HG02884 (cell line): Measurements from ENCODE around the gene PCDHB1.

Experiments used
- ATAC-seq: cut with Tn5 transposase; IDR thresholded peaks from one replicate; pipeline ENCODE4 v1.9.1; 2021; ENCODE audit warnings: mild to moderate bottlenecking, moderate library complexity; ENCODE audit not compliant: unreplicated experiment

The PCDHB1 gene

DNA sequence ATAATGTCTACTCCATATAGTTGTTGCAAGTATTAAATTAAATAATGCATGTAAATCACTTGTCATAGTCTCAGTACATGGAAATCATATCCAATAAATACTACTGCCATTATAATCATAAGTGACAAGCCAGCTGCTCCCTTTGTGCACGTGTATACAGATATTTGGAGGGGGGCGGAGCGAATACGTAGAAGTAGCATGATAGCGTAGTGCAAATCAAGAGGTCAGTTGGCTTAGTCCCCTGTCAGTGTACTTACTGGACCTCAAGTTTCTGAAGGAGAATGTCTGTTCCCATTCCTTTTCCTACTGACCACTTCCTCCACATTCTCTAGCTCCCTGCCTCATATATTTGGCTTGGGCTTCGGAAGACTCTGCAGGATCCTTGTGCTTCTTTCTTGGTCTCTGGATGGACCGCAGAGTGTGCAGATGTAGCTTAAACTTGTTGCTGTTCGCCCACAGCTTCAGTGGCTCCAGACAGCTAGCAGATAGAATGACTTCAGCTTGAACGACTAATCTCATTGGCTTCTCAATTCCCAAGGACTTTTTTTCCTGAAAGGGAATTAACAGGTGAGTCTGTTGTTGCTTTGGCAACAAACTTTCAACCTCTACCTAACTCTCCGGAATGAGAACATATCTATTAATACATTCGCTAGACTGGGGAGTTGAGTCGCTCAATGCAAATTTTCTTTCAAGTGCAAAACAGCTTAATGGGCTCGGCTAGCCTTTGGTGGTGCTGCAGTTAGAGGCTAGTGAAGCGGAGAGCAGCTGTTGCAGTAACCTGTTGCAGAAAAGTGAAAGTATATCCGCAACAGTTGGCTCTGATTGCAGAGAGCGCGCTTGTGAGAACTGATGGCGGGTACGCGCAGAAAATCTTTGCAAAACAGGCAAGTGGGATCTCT is at the start of gene PCDHB1:
Gene PCDHB1 (plus strand): TSS at position 753 of the 899 bp plus-strand sequence. CDS start 97 bp downstream, at position 850.
- ATAC-seq = no peak

DNA sequence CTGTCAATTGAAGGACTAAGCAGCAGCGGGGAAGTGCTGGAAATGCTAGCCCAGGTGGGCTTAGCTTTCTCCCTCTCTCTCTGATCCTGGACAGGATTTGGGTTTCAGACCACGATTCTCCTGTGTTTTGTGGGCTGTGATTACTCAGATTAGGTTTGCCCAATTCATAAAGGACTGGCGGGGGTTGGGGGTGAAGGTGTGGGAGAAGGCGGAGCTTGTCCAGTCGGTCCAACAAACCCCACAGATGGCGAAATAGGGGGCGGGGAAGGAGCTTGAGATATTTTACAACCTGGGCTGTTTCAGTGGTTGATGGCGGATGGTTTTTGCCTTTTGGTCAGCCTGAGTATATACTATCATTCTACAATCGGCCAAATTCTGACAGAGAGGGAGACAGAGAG is 49.7 kb upstream of the PCDHB1 start:
- ATAC-seq = no peak

DNA sequence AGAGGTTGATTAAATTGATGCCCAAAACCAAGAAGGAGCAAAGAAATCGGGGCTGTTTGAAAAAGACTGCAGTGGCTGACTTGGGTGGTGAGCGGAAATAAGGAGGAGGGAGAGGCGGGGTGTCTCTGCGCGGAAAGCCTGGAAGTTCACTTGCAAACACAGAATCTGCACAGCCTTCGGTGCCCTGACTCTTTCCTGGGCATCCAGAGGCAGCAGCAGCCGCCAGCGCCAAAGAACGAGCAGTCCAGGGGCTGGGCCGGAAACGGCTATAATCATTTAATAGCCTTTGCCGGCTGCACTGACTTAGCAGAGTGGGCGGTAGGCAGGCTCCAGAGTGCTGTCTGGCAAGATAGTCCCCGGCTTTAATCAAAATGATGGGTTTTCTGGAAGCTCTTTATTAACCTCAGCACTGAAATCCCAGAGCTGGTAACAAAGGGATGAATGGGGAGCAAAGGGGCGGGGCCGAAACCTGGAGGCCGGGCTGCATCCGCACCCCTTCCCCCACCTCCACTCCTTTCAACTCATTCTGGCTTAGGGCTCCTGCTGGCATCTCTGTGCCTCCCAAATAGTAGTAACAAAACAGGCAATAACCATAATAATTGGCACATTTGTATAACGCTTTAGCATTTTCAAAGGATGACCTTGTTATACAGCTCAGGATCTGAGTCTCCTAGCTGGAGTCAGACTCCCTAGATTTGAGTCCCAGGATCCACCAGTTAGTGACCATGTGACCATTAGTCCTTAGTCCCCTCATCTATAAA is 49.1 kb upstream of the PCDHB1 start:
- no peak for ATAC-seq

DNA sequence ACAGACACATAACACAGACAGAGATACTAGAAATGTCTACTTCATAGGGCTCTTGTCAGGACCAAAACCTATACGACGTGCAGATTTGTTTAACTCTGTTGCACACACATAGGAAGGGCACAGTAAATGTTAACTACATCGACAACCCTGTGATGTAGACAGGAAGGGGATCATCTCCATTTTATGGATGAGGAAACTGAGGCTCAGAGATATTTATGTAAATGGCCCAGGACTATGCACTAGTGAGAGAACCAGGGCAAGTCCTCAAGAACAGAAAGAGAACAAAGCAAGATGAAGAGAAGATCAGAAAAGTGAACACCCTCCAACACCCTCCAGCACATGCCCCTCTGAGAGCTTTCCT is 48.6 kb upstream of the PCDHB1 start:
- ATAC-seq = no peak

DNA sequence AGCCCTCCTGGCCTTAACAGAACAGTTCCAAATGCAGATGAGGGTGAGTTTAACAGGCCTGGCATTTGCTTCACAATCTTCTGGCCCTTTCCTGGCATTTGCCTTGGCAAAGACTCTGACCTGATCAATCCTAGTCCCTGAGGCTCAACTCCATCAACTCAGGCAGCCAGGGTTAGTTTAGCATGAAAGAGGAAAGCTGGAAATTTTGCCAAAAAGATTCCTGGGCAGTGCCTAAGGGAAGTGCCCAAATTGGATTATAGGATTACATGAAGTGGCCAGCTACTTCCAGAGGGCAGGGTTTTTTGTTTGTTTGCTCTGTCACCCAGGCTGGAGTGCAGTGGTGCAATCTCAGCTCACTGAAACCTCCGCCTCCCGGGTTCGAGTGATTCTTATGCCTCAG is 48.1 kb upstream of the PCDHB1 start:
- no peak for ATAC-seq

DNA sequence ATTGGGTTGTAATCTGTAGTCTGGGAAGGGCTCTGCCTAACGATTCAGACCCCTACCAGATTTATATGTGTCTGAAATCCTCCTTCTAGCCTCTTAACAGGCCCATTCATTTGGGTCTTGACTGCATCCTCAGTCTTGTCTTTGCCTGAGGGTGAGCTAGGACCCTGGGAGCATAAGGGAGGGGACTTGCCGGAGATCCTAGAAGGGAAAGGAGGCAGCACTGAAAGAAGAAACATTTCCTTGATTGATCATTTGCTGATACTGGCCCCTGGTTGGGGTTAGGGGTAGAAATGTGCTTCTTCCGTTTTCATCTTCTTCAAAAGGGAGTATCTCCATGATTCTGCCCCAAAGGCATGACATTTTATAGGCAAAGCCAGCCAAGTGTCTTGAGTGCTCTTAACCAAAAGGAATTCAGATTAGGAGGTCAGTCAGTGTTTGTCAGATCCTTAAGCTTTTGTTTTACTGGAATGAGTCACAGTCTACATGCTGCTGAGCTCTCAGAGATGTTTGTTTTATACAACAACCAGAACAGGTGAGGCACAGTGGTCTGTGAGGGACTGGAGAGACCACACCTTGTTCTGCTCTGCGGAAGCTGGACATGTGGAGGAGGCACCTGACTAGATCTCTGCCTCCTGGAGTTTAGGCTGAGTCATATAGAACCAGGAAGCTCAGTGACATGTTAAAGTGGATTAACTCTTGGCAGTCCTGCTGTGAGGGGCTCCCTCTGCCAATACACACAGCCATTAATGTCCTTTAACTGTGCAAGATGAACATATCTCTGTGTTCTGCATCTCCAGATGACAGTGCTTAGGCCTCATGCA is 47.2 kb upstream of the PCDHB1 start:
- no peak for ATAC-seq

DNA sequence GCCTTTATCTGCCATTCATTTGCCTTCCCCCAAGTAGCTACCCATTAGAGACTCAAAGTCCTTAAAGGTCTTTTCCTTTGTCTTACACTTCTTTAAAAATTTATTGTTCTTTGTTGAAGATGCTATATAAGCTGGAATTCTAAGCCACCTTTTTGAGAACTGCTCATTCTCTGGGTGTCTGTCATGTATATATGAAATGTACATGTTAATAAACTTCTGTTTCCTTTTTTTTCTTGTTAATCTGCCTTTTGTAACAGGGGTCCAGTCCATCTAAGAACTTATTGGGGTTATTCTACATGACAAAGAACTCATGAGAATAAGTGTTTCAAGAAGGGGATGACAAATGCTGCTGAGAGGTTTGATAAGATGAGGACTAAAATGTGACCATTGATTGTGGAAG is 43.4 kb upstream of the PCDHB1 start:
- ATAC-seq = no peak

DNA sequence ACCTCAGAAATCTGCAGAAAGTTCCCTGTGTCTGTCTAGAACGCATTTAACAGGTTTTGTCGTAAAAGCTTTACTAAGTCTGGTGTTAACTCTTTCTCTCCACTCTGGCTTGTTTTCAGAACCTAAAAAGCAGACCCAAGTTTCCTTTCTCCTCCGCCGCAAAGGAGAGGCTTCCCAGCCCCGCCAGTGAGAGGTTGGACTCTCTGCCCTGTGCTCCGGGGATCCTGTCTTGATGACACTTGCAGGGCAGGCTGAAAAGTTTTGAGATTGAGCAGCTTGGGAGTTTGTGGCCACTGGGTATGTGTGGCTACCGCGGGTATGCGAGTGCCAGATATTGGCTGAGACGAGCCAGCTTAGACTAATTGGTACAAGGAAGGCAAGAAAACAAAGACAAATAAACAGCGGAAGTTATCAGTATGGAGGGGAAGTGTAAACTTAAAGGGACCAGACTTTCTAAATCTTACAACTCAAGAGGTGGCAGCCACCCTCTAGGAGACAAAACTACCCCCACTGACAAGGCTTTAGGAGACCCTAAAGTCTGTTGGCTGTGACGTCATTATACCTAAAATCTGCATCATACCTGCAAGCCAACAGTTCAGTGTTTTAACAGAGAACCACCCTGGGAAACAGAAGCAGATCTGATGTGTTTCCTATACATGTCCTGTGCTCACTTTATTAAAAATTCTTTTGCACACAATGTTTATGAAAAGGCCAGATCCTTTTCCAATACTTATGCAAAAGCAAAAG is 41.0 kb upstream of the PCDHB1 start:
- no peak for ATAC-seq

- ATAC-seq = no peak
Measured at GRCh38 chr5:141017943-141018342, 33.2 kb upstream of the PCDHB1 start.

- no peak for ATAC-seq
Measured at GRCh38 chr5:141022384-141022783, 28.8 kb upstream of the PCDHB1 start.

GRCh38 chr5:141031006-141031405 is 20.2 kb upstream of the PCDHB1 start:
- ATAC-seq = no peak

DNA sequence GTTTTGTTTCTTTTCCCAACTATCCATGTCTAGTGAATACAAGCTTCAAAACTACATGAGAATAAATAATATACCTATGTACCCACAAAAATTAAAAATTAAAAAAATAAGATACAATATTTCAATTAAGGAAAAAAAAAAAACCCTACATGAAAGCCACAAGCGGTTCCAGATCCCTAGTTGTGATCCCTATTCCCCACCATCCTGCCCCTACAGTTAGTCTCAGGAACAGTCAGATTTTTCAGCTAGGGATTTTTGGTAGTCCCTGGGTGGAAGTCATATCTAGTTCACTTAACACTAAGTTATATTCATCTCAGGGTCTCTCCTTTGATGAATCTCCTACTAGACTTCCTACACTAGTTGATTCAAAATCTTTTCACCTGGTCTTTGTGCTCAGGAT is 18.5 kb upstream of the PCDHB1 start:
- ATAC-seq = no peak

GRCh38 chr5:141039061-141039460 is 12.1 kb upstream of the PCDHB1 start:
- ATAC-seq = no peak

DNA sequence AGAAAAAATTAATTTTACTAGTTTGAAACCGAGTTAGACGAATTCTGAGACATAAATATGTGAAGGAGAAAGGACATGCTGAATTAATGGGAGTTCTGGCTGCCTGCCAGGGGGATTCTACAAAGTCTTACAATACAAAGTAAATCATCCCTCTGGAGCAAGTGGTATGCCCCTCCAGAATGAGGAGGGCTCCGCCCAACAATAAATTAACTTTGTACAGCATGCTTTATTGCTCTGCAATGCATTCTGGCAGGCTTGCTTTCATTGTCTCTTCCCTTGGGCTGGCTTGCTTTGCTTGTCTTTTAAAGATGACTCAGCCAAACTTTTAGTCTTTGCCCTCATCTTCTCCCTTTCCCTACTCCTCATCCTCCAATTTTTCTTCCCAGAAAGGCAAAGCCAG is 11.7 kb upstream of the PCDHB1 start:
- no peak for ATAC-seq

- no peak for ATAC-seq
Measured at GRCh38 chr5:141040093-141040770, 10.9 kb upstream of the PCDHB1 start.

DNA sequence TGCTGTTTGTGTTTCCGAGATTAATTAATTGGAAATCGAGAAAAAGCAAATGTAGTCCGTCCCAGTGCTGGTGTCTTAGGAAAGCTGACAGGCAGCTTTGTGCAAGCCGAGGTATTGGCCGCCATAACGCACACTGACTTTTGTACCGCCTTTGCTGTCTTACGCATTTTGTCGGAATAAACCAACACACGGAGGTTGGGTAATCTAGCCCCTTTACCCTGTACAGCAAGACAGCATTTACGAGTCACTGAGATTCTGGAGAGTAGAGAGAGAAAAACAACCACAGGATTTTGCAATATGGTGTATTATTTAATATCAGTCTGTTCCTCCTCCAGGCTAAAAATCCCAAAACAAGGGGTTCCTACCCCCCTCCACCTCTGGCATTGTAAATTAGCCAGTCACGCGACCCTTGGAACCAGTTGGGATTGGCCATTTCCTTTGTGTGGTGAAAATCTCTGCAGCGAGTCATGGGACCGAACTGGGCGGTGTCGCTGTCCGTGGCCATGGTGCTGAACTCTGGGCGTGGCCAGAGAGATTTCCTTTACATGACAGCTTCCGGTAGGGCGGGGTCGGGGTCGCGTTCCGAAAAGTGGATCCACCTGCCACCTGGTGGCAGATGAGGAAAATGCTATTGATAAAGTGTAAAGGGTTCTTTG is 10.3 kb upstream of the PCDHB1 start:
- ATAC-seq = peak; percentile 82

GRCh38 chr5:141041427-141041785 is 9.8 kb upstream of the PCDHB1 start:
- ATAC-seq = no peak

GRCh38 chr5:141042555-141042954 is 8.6 kb upstream of the PCDHB1 start:
- no peak for ATAC-seq

- ATAC-seq = no peak
Measured at GRCh38 chr5:141051521-141051866, 320 bp downstream of the PCDHB1 start.

GRCh38 chr5:141077826-141078225 is 26.7 kb downstream of the PCDHB1 start:
- ATAC-seq = no peak
